Measurements from ENCODE around the gene CNTN1. TPM values are rescaled to one million over a fixed set of nuclear protein-coding genes. Genes with fewer than 3 reads are reported as not detected.

CNTN1 gene
- total and polyA plus RNA-seq, 2 donors (not counting 1 experiment from before 2014, with no cell fraction given): not detected

DNA sequence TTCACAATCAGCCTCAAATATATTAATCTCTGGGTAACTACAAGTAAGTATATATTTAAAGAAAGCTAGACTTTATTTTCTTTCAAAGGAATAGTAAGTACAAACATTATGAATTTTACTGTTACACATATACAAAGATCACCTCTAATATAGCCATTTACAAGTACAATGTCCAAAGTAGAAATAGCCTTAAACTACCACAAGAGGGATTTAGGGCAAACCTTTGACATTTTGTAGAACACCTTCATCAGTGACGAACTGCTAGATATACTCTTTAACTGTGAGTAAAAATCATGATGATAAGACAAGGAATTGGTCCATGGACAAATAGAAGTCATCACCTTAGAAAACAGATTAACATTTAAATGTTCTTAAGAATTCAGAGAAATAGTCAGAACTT, 69.8 kb downstream of the CNTN1 start:
- no peaks in the 10 kb centered on the region for H3K27me3 Mint-ChIP-seq
- WGBS (ENCODE audit: insufficient coverage): no CpG with 5 or more reads among the region's 1 CpG
- CTCF ChIA-PET: no interaction called here
- no peaks in the 10 kb centered on the region for H3K4me1 Mint-ChIP-seq
- Histone ChIP-seq H2AFZ (ENCODE audit: insufficient read depth, low read depth, low read length, poor library complexity, severe bottlenecking) (no peak overlapping the region), H3K4me2 (replicated peaks; ENCODE audit: low read depth, low read length, poor library complexity, severe bottlenecking) (no peak overlapping the region), H3K36me3 (replicated peaks in 1 of 2; ENCODE audit: control extremely low read depth in 1 of 2, control insufficient read depth in 1 of 2, extremely low read depth in 1 of 2, insufficient read depth in 2 of 2, low read length in 1 of 2) (no peaks in the 10 kb centered on the region), H3K9ac (ENCODE audit: low read length) (no peak overlapping the region), H3K9me3 (ENCODE audit: control extremely low read depth in 1 of 3, control insufficient read depth in 2 of 3, insufficient read depth in 1 of 3, low read length in 2 of 3) (no peaks in the 10 kb centered on the region), H3K4me1 (ENCODE audit: control insufficient read depth in 2 of 2, insufficient read depth in 2 of 2, low read length in 2 of 2) (no peaks in the 10 kb centered on the region), H3K4me3 (ENCODE audit: control extremely low read depth in 1 of 5, extremely low read depth in 1 of 5, insufficient read depth in 1 of 5, low read depth in 2 of 5, low read length in 4 of 5) (no peak overlapping the region), H3K27ac (ENCODE audit: low read length in 2 of 2) (no peak overlapping the region), H4K20me1 (ENCODE audit: control insufficient read depth, insufficient read depth, low read length, poor library complexity, severe bottlenecking) (no peaks in the 10 kb centered on the region), H3K27me3 (replicated peaks in 1 of 4; ENCODE audit: control extremely low read depth in 1 of 4, control insufficient read depth in 3 of 4, insufficient read depth in 4 of 4, low read length in 3 of 4) (no peaks in the 10 kb centered on the region), H3K79me2 (ENCODE audit: control insufficient read depth, insufficient read depth, low read length) (no peaks in the 10 kb centered on the region)
- DNase-seq: no peak
- intact Hi-C loops (cut with micrococcal nuclease): no loop called here
- POLR2A ChIA-PET: no interaction called here
- no peak for TF ChIP-seq EZH2 (IDR thresholded peaks at IDR 0.05; ENCODE audit: borderline replicate concordance, insufficient read depth, low read depth, low read length, poor library complexity, severe bottlenecking)
- TF ChIP-seq, protein P1, sequence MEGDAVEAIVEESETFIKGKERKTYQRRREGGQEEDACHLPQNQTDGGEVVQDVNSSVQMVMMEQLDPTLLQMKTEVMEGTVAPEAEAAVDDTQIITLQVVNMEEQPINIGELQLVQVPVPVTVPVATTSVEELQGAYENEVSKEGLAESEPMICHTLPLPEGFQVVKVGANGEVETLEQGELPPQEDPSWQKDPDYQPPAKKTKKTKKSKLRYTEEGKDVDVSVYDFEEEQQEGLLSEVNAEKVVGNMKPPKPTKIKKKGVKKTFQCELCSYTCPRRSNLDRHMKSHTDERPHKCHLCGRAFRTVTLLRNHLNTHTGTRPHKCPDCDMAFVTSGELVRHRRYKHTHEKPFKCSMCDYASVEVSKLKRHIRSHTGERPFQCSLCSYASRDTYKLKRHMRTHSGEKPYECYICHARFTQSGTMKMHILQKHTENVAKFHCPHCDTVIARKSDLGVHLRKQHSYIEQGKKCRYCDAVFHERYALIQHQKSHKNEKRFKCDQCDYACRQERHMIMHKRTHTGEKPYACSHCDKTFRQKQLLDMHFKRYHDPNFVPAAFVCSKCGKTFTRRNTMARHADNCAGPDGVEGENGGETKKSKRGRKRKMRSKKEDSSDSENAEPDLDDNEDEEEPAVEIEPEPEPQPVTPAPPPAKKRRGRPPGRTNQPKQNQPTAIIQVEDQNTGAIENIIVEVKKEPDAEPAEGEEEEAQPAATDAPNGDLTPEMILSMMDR (IDR thresholded peaks at IDR 0.05): no peak
- ATAC-seq (ENCODE audit: low read depth): no peak
- H3K9me3 Mint-ChIP-seq (ENCODE audit: insufficient read depth): no peaks in the 10 kb centered on the region
- H3K27ac Mint-ChIP-seq: no peak overlapping the region
- H3K4me3 Mint-ChIP-seq: no peak overlapping the region

DNA sequence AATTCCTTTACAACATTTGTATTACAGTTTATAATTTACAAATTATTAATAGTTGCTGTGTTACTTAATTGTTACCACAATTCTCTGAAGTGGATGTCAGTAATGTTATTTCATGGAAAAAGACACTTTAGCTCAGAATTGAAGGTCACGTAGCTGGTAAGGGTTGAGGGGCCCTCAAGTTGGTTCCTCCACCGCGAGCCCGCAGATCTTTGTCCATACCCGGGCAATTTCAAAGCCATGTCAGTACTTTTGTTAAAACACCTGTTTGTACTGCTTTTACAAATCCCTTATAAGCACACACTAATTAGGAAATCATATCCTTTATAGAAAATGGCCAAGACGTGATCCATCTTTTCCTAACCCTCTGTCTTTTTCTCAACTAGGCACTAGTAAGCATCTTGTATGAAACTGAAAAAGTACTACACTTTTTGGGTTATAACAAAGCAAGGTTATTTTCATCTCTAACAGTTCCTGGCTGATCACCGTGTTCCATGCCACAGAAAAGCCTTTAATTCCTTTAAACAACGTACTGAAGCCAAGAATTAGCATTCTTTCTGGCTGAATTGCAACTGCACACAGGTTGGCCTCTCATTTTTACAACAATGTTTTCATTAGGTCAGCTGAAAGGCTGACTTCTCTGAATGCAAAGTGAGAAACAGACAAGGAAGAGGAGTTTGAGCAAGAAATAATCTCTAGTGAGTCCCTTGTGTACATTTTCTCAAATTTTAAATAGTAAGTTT, 76.1 kb downstream of the CNTN1 start:
- Histone ChIP-seq H3K79me2 (ENCODE audit: control insufficient read depth, insufficient read depth, low read length) (no peaks in the 10 kb centered on the region), H3K9me3 (ENCODE audit: control extremely low read depth in 1 of 3, control insufficient read depth in 2 of 3, insufficient read depth in 1 of 3, low read length in 2 of 3) (peaks cover 0 to 1% (median 0%) of the 10 kb centered on the region in 3 donors), H3K4me2 (replicated peaks; ENCODE audit: low read depth, low read length, poor library complexity, severe bottlenecking) (no peak overlapping the region), H3K9ac (ENCODE audit: low read length) (no peak overlapping the region), H3K4me1 (ENCODE audit: control insufficient read depth in 2 of 2, insufficient read depth in 2 of 2, low read length in 2 of 2) (no peaks in the 10 kb centered on the region), H4K20me1 (ENCODE audit: control insufficient read depth, insufficient read depth, low read length, poor library complexity, severe bottlenecking) (no peaks in the 10 kb centered on the region), H3K36me3 (replicated peaks in 1 of 2; ENCODE audit: control extremely low read depth in 1 of 2, control insufficient read depth in 1 of 2, extremely low read depth in 1 of 2, insufficient read depth in 2 of 2, low read length in 1 of 2) (no peaks in the 10 kb centered on the region), H3K27ac (ENCODE audit: low read length in 2 of 2) (no peak overlapping the region), H2AFZ (ENCODE audit: insufficient read depth, low read depth, low read length, poor library complexity, severe bottlenecking) (no peak overlapping the region), H3K27me3 (replicated peaks in 1 of 4; ENCODE audit: control extremely low read depth in 1 of 4, control insufficient read depth in 3 of 4, insufficient read depth in 4 of 4, low read length in 3 of 4) (no peaks in the 10 kb centered on the region), H3K4me3 (ENCODE audit: control extremely low read depth in 1 of 5, extremely low read depth in 1 of 5, insufficient read depth in 1 of 5, low read depth in 2 of 5, low read length in 4 of 5) (no peak overlapping the region)
- Mint-ChIP-seq H3K4me3 (no peak overlapping the region), H3K27ac (no peak overlapping the region), H3K4me1 (no peaks in the 10 kb centered on the region), H3K27me3 (no peaks in the 10 kb centered on the region), H3K9me3 (ENCODE audit: insufficient read depth) (no peaks in the 10 kb centered on the region)
- 89% methylated on average over 3 of the region's 8 CpGs for WGBS (ENCODE audit: insufficient coverage)
- POLR2A ChIA-PET: no interaction called here
- intact Hi-C loops (cut with micrococcal nuclease): no loop called here
- ATAC-seq (ENCODE audit: low read depth) (no peak), DNase-seq (no peak)
- no peak for TF ChIP-seq EZH2 (IDR thresholded peaks at IDR 0.05; ENCODE audit: borderline replicate concordance, insufficient read depth, low read depth, low read length, poor library complexity, severe bottlenecking)
- TF ChIP-seq, protein P1 (IDR thresholded peaks at IDR 0.05): no peak
- CTCF ChIA-PET: no interaction called here
